ENCODE results near the gene DDX19B.
A peak's percentile ranks its signal among the peaks of the same experiment; 100 is the strongest.
"Not testable (repeated sequence)": the region's sequence is repeated elsewhere in the genome, so short reads cannot be mapped to it uniquely, and the experiment has no call there.

The DDX19B gene

GRCh38 chr16:70345840-70346239, 46.9 kb downstream of the DDX19B start:
- peak overlapping the region; percentile 65 to 81 for H3K9ac ChIP-seq (ENCODE audit: low read depth in 1 of 2, low read length in 2 of 2)
- H3K36me3 ChIP-seq (ENCODE audit: control insufficient read depth in 1 of 2, insufficient read depth in 2 of 2, low read length in 2 of 2), result no peaks in the 10 kb centered on the region
- no peaks in the 10 kb centered on the region for H3K9me3 ChIP-seq (ENCODE audit: control insufficient read depth in 1 of 2, low read length in 2 of 2)
- H3K4me3 ChIP-seq (ENCODE audit: low read depth in 1 of 2, low read length in 2 of 2), result peak overlapping the region; percentile 53 to 93
- no peaks in the 10 kb centered on the region for H3K27me3 ChIP-seq (ENCODE audit: control insufficient read depth in 1 of 2, insufficient read depth in 2 of 2, low read length in 2 of 2)
- H3K4me1 ChIP-seq (ENCODE audit: control insufficient read depth in 1 of 2, insufficient read depth in 2 of 2, low read length in 2 of 2), result peaks cover 20 to 22% of the 10 kb centered on the region in 2 donors
- no peak overlapping the region for H3K27ac ChIP-seq (ENCODE audit: low read depth, low read length)

- Histone ChIP-seq H3K4me3 (ENCODE audit: low read depth in 1 of 2, low read length in 2 of 2) (no peak overlapping the region), H3K27me3 (ENCODE audit: control insufficient read depth in 1 of 2, insufficient read depth in 2 of 2, low read length in 2 of 2) (no peaks in the 10 kb centered on the region), H3K9ac (ENCODE audit: low read depth in 1 of 2, low read length in 2 of 2) (no peak overlapping the region), H3K36me3 (ENCODE audit: control insufficient read depth in 1 of 2, insufficient read depth in 2 of 2, low read length in 2 of 2) (peaks cover 0 to 8% of the 10 kb centered on the region in 2 donors), H3K27ac (ENCODE audit: low read depth, low read length) (no peak overlapping the region), H3K9me3 (ENCODE audit: control insufficient read depth in 1 of 2, low read length in 2 of 2) (no peaks in the 10 kb centered on the region), H3K4me1 (ENCODE audit: control insufficient read depth in 1 of 2, insufficient read depth in 2 of 2, low read length in 2 of 2) (peaks cover 20 to 22% of the 10 kb centered on the region in 2 donors)
These were observed 50.0 kb downstream of the DDX19B start for GRCh38 chr16:70348991-70349390.

DNA sequence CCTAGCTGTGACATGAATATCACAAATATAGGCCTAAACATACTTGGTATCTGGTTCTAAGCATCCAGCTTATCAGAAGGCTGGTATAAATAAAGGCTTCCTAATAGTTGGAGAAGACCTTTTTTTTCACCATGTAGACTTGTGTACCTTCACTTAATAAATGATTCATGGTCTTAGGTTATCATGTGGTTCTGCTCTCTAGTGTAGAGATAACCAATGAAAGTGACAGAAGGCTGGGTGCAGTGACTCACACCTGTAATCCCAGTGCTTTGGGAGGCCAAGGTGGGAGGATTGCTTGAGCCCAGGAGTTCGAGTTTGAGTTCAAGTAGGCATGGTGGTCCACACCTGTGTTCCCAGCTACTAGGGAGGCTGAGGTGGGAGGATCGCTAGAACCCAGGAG, 50.8 kb downstream of the DDX19B start:
- Histone ChIP-seq H3K36me3 (ENCODE audit: control insufficient read depth in 1 of 2, insufficient read depth in 2 of 2, low read length in 2 of 2) (peaks cover 0 to 8% of the 10 kb centered on the region in 2 donors), H3K27ac (ENCODE audit: low read depth, low read length) (no peak overlapping the region), H3K27me3 (ENCODE audit: control insufficient read depth in 1 of 2, insufficient read depth in 2 of 2, low read length in 2 of 2) (no peaks in the 10 kb centered on the region), H3K9ac (ENCODE audit: low read depth in 1 of 2, low read length in 2 of 2) (no peak overlapping the region), H3K9me3 (ENCODE audit: control insufficient read depth in 1 of 2, low read length in 2 of 2) (no peaks in the 10 kb centered on the region), H3K4me3 (ENCODE audit: low read depth in 1 of 2, low read length in 2 of 2) (no peak overlapping the region), H3K4me1 (ENCODE audit: control insufficient read depth in 1 of 2, insufficient read depth in 2 of 2, low read length in 2 of 2) (peaks cover 20 to 22% of the 10 kb centered on the region in 2 donors)

DNA sequence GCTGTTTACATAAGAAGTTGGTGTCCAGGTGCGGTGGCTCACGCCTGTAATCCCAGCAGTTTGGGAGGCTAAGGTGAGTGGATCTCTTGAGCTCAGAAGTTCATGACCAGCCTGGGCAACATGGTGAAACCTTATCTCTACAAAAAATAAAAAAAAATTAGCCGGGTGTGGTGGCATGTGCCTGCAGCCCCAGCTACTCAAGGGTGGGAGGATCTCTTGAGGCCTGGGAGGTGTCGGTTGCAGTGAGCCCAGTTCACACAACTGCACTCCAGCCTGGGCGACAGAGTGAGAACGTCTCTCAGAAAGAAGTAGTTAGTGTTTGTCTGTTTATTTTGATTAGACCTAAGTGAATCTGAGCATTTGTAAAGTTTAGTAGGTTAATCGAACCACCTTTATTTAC, 60.6 kb downstream of the DDX19B start:
- Histone ChIP-seq H3K27me3 (ENCODE audit: control insufficient read depth in 1 of 2, insufficient read depth in 2 of 2, low read length in 2 of 2) (no peaks in the 10 kb centered on the region), H3K4me1 (ENCODE audit: control insufficient read depth in 1 of 2, insufficient read depth in 2 of 2, low read length in 2 of 2) (no peaks in the 10 kb centered on the region), H3K9me3 (ENCODE audit: control insufficient read depth in 1 of 2, low read length in 2 of 2) (no peaks in the 10 kb centered on the region), H3K9ac (ENCODE audit: low read depth in 1 of 2, low read length in 2 of 2) (no peak overlapping the region), H3K27ac (ENCODE audit: low read depth, low read length) (no peak overlapping the region), H3K4me3 (ENCODE audit: low read depth in 1 of 2, low read length in 2 of 2) (no peak overlapping the region), H3K36me3 (ENCODE audit: control insufficient read depth in 1 of 2, insufficient read depth in 2 of 2, low read length in 2 of 2) (peaks cover 18 to 76% of the 10 kb centered on the region in 2 donors)

- Histone ChIP-seq H3K9me3 (ENCODE audit: control insufficient read depth in 1 of 2, low read length in 2 of 2) (no peaks in the 10 kb centered on the region), H3K9ac (ENCODE audit: low read depth in 1 of 2, low read length in 2 of 2) (no peak overlapping the region), H3K4me3 (ENCODE audit: low read depth in 1 of 2, low read length in 2 of 2) (no peak overlapping the region), H3K27me3 (ENCODE audit: control insufficient read depth in 1 of 2, insufficient read depth in 2 of 2, low read length in 2 of 2) (no peaks in the 10 kb centered on the region), H3K27ac (ENCODE audit: low read depth, low read length) (no peak overlapping the region), H3K4me1 (ENCODE audit: control insufficient read depth in 1 of 2, insufficient read depth in 2 of 2, low read length in 2 of 2) (no peaks in the 10 kb centered on the region), H3K36me3 (ENCODE audit: control insufficient read depth in 1 of 2, insufficient read depth in 2 of 2, low read length in 2 of 2) (peaks cover 32 to 70% of the 10 kb centered on the region in 2 donors)
These were observed 65.4 kb downstream of the DDX19B start for GRCh38 chr16:70364399-70364798.

DNA sequence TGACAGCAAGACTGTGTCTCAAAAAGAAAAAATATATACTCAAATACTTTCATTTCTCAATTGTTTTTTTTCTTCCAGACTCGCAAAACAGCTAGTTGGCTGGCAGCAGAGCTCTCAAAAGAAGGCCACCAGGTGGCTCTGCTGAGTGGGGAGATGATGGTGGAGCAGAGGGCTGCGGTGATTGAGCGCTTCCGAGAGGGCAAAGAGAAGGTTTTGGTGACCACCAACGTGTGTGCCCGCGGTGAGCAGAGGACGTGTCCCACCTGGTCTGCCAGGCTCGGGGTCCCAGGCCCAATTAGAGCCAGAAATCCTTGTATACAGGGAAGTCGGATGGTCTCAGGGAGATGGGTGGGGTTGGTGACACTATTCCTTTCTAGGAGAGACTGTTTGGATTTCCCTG, 71.2 kb downstream of the DDX19B start:
- H3K27ac ChIP-seq (ENCODE audit: low read depth, low read length); H3K27me3 ChIP-seq (ENCODE audit: control insufficient read depth in 1 of 2, insufficient read depth in 2 of 2, low read length in 2 of 2); H3K9ac ChIP-seq (ENCODE audit: low read depth in 1 of 2, low read length in 2 of 2); H3K9me3 ChIP-seq (ENCODE audit: control insufficient read depth in 1 of 2, low read length in 2 of 2); H3K4me3 ChIP-seq (ENCODE audit: low read depth in 1 of 2, low read length in 2 of 2); H3K4me1 ChIP-seq (ENCODE audit: control insufficient read depth in 1 of 2, insufficient read depth in 2 of 2, low read length in 2 of 2): not testable (repeated sequence)
- peaks cover 30 to 69% of the 10 kb centered on the region in 2 donors for H3K36me3 ChIP-seq (ENCODE audit: control insufficient read depth in 1 of 2, insufficient read depth in 2 of 2, low read length in 2 of 2)

DNA sequence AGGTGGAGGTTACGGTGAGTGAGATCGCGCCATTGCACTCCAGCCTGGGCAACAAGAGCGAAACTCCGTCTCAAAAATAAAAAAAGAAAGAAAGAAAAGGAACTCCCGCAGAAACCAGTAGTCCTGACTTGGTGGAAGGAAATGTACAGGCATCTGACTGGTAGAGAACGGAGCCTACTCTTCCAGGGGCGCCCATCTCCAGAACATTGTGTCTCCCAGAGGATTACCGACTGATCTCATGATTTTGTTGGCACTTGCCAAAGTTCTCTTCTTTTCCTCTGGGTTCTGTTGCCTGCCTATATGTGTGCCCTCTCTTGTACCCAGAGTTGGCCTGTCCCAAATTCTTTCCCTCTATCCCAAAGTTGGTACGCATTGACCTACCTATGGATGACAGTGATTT, 71.9 kb downstream of the DDX19B start:
- H3K4me1 ChIP-seq (ENCODE audit: control insufficient read depth in 1 of 2, insufficient read depth in 2 of 2, low read length in 2 of 2), result no peaks in the 10 kb centered on the region
- peaks cover 26 to 66% of the 10 kb centered on the region in 2 donors for H3K36me3 ChIP-seq (ENCODE audit: control insufficient read depth in 1 of 2, insufficient read depth in 2 of 2, low read length in 2 of 2)
- no peak overlapping the region for H3K9ac ChIP-seq (ENCODE audit: low read depth in 1 of 2, low read length in 2 of 2)
- H3K27me3 ChIP-seq (ENCODE audit: control insufficient read depth in 1 of 2, insufficient read depth in 2 of 2, low read length in 2 of 2), result no peaks in the 10 kb centered on the region
- H3K27ac ChIP-seq (ENCODE audit: low read depth, low read length), result no peak overlapping the region
- H3K9me3 ChIP-seq (ENCODE audit: control insufficient read depth in 1 of 2, low read length in 2 of 2), result no peaks in the 10 kb centered on the region
- no peak overlapping the region for H3K4me3 ChIP-seq (ENCODE audit: low read depth in 1 of 2, low read length in 2 of 2)

GRCh38 chr16:70372921-70373728, 74.1 kb downstream of the DDX19B start:
- Histone ChIP-seq H3K27me3 (ENCODE audit: control insufficient read depth in 1 of 2, insufficient read depth in 2 of 2, low read length in 2 of 2) (no peaks in the 10 kb centered on the region), H3K27ac (ENCODE audit: low read depth, low read length) (no peak overlapping the region), H3K4me1 (ENCODE audit: control insufficient read depth in 1 of 2, insufficient read depth in 2 of 2, low read length in 2 of 2) (no peaks in the 10 kb centered on the region), H3K4me3 (ENCODE audit: low read depth in 1 of 2, low read length in 2 of 2) (no peak overlapping the region), H3K9ac (ENCODE audit: low read depth in 1 of 2, low read length in 2 of 2) (no peak overlapping the region), H3K9me3 (ENCODE audit: control insufficient read depth in 1 of 2, low read length in 2 of 2) (no peaks in the 10 kb centered on the region), H3K36me3 (ENCODE audit: control insufficient read depth in 1 of 2, insufficient read depth in 2 of 2, low read length in 2 of 2) (peaks cover 21 to 61% of the 10 kb centered on the region in 2 donors)

GRCh38 chr16:70374213-70374612, 75.2 kb downstream of the DDX19B start:
- Histone ChIP-seq H3K9me3 (ENCODE audit: control insufficient read depth in 1 of 2, low read length in 2 of 2) (no peaks in the 10 kb centered on the region), H3K4me1 (ENCODE audit: control insufficient read depth in 1 of 2, insufficient read depth in 2 of 2, low read length in 2 of 2) (no peaks in the 10 kb centered on the region), H3K27ac (ENCODE audit: low read depth, low read length) (no peak overlapping the region), H3K4me3 (ENCODE audit: low read depth in 1 of 2, low read length in 2 of 2) (no peak overlapping the region), H3K9ac (ENCODE audit: low read depth in 1 of 2, low read length in 2 of 2) (no peak overlapping the region), H3K27me3 (ENCODE audit: control insufficient read depth in 1 of 2, insufficient read depth in 2 of 2, low read length in 2 of 2) (no peaks in the 10 kb centered on the region), H3K36me3 (ENCODE audit: control insufficient read depth in 1 of 2, insufficient read depth in 2 of 2, low read length in 2 of 2) (peaks cover 21 to 55% of the 10 kb centered on the region in 2 donors)

GRCh38 chr16:70375636-70376611, 76.9 kb downstream of the DDX19B start:
- Histone ChIP-seq H3K4me1 (ENCODE audit: control insufficient read depth in 1 of 2, insufficient read depth in 2 of 2, low read length in 2 of 2) (peaks cover 0 to 9% of the 10 kb centered on the region in 2 donors), H3K36me3 (ENCODE audit: control insufficient read depth in 1 of 2, insufficient read depth in 2 of 2, low read length in 2 of 2) (peaks cover 20 to 43% of the 10 kb centered on the region in 2 donors), H3K4me3 (ENCODE audit: low read depth in 1 of 2, low read length in 2 of 2) (no peak overlapping the region), H3K27ac (ENCODE audit: low read depth, low read length) (no peak overlapping the region), H3K27me3 (ENCODE audit: control insufficient read depth in 1 of 2, insufficient read depth in 2 of 2, low read length in 2 of 2) (no peaks in the 10 kb centered on the region), H3K9ac (ENCODE audit: low read depth in 1 of 2, low read length in 2 of 2) (no peak overlapping the region), H3K9me3 (ENCODE audit: control insufficient read depth in 1 of 2, low read length in 2 of 2) (no peaks in the 10 kb centered on the region)
